Measurements from ENCODE around the gene LEMD1. TPM values are rescaled to one million over a fixed set of nuclear protein-coding genes. Genes with fewer than 3 reads are reported as not detected.
"Not testable (repeated sequence)": the region's sequence is repeated elsewhere in the genome, so short reads cannot be mapped to it uniquely, and the experiment has no call there.

LEMD1 gene
- total RNA-seq, 1 donor from 2014 or later: not detected

GRCh38 chr1:205410581-205411298 lies 11.1 kb downstream of the LEMD1 start:
- Mint-ChIP-seq H3K27me3 (ENCODE audit: low read depth) (peaks cover 19% of the 10 kb centered on the region), H3K9me3 (no peaks in the 10 kb centered on the region), H3K27ac (no peak overlapping the region), H3K36me3 (ENCODE audit: low read depth) (no peaks in the 10 kb centered on the region), H3K4me1 (ENCODE audit: low read depth) (peaks cover 3% of the 10 kb centered on the region), H3K4me3 (ENCODE audit: low read depth) (no peak overlapping the region)
- intact Hi-C loops (cut with micrococcal nuclease): no loop called here
- DNase-seq (ENCODE audit: low spot score): no peak

GRCh38 chr1:205407970-205408369 lies 13.9 kb downstream of the LEMD1 start:
- peaks cover 3% of the 10 kb centered on the region for H3K4me1 Mint-ChIP-seq (ENCODE audit: low read depth)
- intact Hi-C loops (cut with micrococcal nuclease): no loop called here

GRCh38 chr1:205406252-205406651 lies 15.6 kb downstream of the LEMD1 start:
- H3K36me3 Mint-ChIP-seq (ENCODE audit: low read depth); H3K27ac Mint-ChIP-seq; DNase-seq (ENCODE audit: low spot score); H3K4me1 Mint-ChIP-seq (ENCODE audit: low read depth); H3K9me3 Mint-ChIP-seq; H3K4me3 Mint-ChIP-seq (ENCODE audit: low read depth); intact Hi-C loops (cut with micrococcal nuclease): not testable (repeated sequence)
- H3K27me3 Mint-ChIP-seq (ENCODE audit: low read depth): peaks cover 24% of the 10 kb centered on the region

More at GRCh38 chr1:205407970-205408369, 13.9 kb downstream of the LEMD1 start:
- H3K27me3 Mint-ChIP-seq (ENCODE audit: low read depth): peaks cover 22% of the 10 kb centered on the region
- no peaks in the 10 kb centered on the region for H3K9me3 Mint-ChIP-seq
- DNase-seq (ENCODE audit: low spot score): no peak
- H3K4me3 Mint-ChIP-seq (ENCODE audit: low read depth): no peak overlapping the region
- H3K36me3 Mint-ChIP-seq (ENCODE audit: low read depth): no peaks in the 10 kb centered on the region
- H3K27ac Mint-ChIP-seq: no peak overlapping the region

- H3K9me3 Mint-ChIP-seq; DNase-seq (ENCODE audit: low spot score); H3K4me1 Mint-ChIP-seq (ENCODE audit: low read depth); H3K27ac Mint-ChIP-seq; H3K4me3 Mint-ChIP-seq (ENCODE audit: low read depth); intact Hi-C loops (cut with micrococcal nuclease); H3K36me3 Mint-ChIP-seq (ENCODE audit: low read depth): not testable (repeated sequence)
- peaks cover 22% of the 10 kb centered on the region for H3K27me3 Mint-ChIP-seq (ENCODE audit: low read depth)
These were observed 17.4 kb downstream of the LEMD1 start for GRCh38 chr1:205404484-205404883.

- H3K9me3 Mint-ChIP-seq: no peaks in the 10 kb centered on the region
- no peaks in the 10 kb centered on the region for H3K36me3 Mint-ChIP-seq (ENCODE audit: low read depth)
- intact Hi-C loops (cut with micrococcal nuclease): no loop called here
- DNase-seq (ENCODE audit: low spot score): no peak
- no peak overlapping the region for H3K27ac Mint-ChIP-seq
- H3K4me1 Mint-ChIP-seq (ENCODE audit: low read depth): no peaks in the 10 kb centered on the region
- no peak overlapping the region for H3K4me3 Mint-ChIP-seq (ENCODE audit: low read depth)
- peaks cover 29% of the 10 kb centered on the region for H3K27me3 Mint-ChIP-seq (ENCODE audit: low read depth)
These were observed 23.3 kb downstream of the LEMD1 start for GRCh38 chr1:205398586-205398985.

GRCh38 chr1:205396967-205397616 lies 24.8 kb downstream of the LEMD1 start:
- Mint-ChIP-seq H3K4me3 (ENCODE audit: low read depth) (no peak overlapping the region), H3K9me3 (no peaks in the 10 kb centered on the region), H3K4me1 (ENCODE audit: low read depth) (no peaks in the 10 kb centered on the region), H3K27ac (no peak overlapping the region), H3K36me3 (ENCODE audit: low read depth) (no peaks in the 10 kb centered on the region), H3K27me3 (ENCODE audit: low read depth) (peaks cover 24% of the 10 kb centered on the region)
- DNase-seq (ENCODE audit: low spot score): no peak
- intact Hi-C loops (cut with micrococcal nuclease): no loop called here

- no peak for DNase-seq (ENCODE audit: low spot score)
- Mint-ChIP-seq H3K4me3 (ENCODE audit: low read depth) (no peak overlapping the region), H3K36me3 (ENCODE audit: low read depth) (no peaks in the 10 kb centered on the region), H3K27ac (no peak overlapping the region), H3K9me3 (no peaks in the 10 kb centered on the region), H3K4me1 (ENCODE audit: low read depth) (no peaks in the 10 kb centered on the region), H3K27me3 (ENCODE audit: low read depth) (peaks cover 25% of the 10 kb centered on the region)
- intact Hi-C loops (cut with micrococcal nuclease): no loop called here
These were observed 26.2 kb downstream of the LEMD1 start for GRCh38 chr1:205395616-205396015.

GRCh38 chr1:205392650-205393049 lies 29.2 kb downstream of the LEMD1 start:
- Mint-ChIP-seq H3K36me3 (ENCODE audit: low read depth) (no peaks in the 10 kb centered on the region), H3K4me1 (ENCODE audit: low read depth) (no peaks in the 10 kb centered on the region), H3K9me3 (no peaks in the 10 kb centered on the region), H3K27ac (no peak overlapping the region), H3K27me3 (ENCODE audit: low read depth) (peaks cover 22% of the 10 kb centered on the region), H3K4me3 (ENCODE audit: low read depth) (no peak overlapping the region)
- DNase-seq (ENCODE audit: low spot score): no peak
- intact Hi-C loops (cut with micrococcal nuclease): no loop called here

- Mint-ChIP-seq H3K27me3 (ENCODE audit: low read depth) (peaks cover 14% of the 10 kb centered on the region), H3K4me1 (ENCODE audit: low read depth) (no peaks in the 10 kb centered on the region), H3K36me3 (ENCODE audit: low read depth) (no peaks in the 10 kb centered on the region), H3K4me3 (ENCODE audit: low read depth) (no peak overlapping the region), H3K9me3 (no peaks in the 10 kb centered on the region), H3K27ac (no peak overlapping the region)
- no peak for DNase-seq (ENCODE audit: low spot score)
- intact Hi-C loops (cut with micrococcal nuclease): no loop called here
These were observed 30.5 kb downstream of the LEMD1 start for GRCh38 chr1:205391386-205391785.

GRCh38 chr1:205387845-205388244 lies 34.0 kb downstream of the LEMD1 start:
- no peak for DNase-seq (ENCODE audit: low spot score)
- no peak overlapping the region for H3K4me3 Mint-ChIP-seq (ENCODE audit: low read depth)
- intact Hi-C loops (cut with micrococcal nuclease): no loop called here
- H3K36me3 Mint-ChIP-seq (ENCODE audit: low read depth): no peaks in the 10 kb centered on the region
- H3K4me1 Mint-ChIP-seq (ENCODE audit: low read depth): no peaks in the 10 kb centered on the region
- H3K9me3 Mint-ChIP-seq: no peaks in the 10 kb centered on the region
- no peak overlapping the region for H3K27ac Mint-ChIP-seq
- H3K27me3 Mint-ChIP-seq (ENCODE audit: low read depth): peaks cover 11% of the 10 kb centered on the region

- H3K27me3 Mint-ChIP-seq (ENCODE audit: low read depth); H3K27ac Mint-ChIP-seq; H3K4me1 Mint-ChIP-seq (ENCODE audit: low read depth); DNase-seq (ENCODE audit: low spot score); intact Hi-C loops (cut with micrococcal nuclease); H3K9me3 Mint-ChIP-seq; H3K4me3 Mint-ChIP-seq (ENCODE audit: low read depth); H3K36me3 Mint-ChIP-seq (ENCODE audit: low read depth): not testable (repeated sequence)
These were observed 38.9 kb downstream of the LEMD1 start for GRCh38 chr1:205382990-205383389.

- intact Hi-C loops (cut with micrococcal nuclease): no loop called here
- Mint-ChIP-seq H3K36me3 (ENCODE audit: low read depth) (no peaks in the 10 kb centered on the region), H3K9me3 (no peaks in the 10 kb centered on the region), H3K4me1 (ENCODE audit: low read depth) (no peaks in the 10 kb centered on the region), H3K27me3 (ENCODE audit: low read depth) (peaks cover 8% of the 10 kb centered on the region), H3K27ac (no peak overlapping the region), H3K4me3 (ENCODE audit: low read depth) (no peak overlapping the region)
- DNase-seq (ENCODE audit: low spot score): no peak
These were observed 39.3 kb downstream of the LEMD1 start for GRCh38 chr1:205382561-205382960.

- intact Hi-C loops (cut with micrococcal nuclease): no loop called here
- H3K36me3 Mint-ChIP-seq (ENCODE audit: low read depth): no peaks in the 10 kb centered on the region
- H3K4me3 Mint-ChIP-seq (ENCODE audit: low read depth): no peak overlapping the region
- no peak overlapping the region for H3K27ac Mint-ChIP-seq
- no peak for DNase-seq (ENCODE audit: low spot score)
- peaks cover 12% of the 10 kb centered on the region for H3K27me3 Mint-ChIP-seq (ENCODE audit: low read depth)
- H3K4me1 Mint-ChIP-seq (ENCODE audit: low read depth): no peaks in the 10 kb centered on the region
- no peaks in the 10 kb centered on the region for H3K9me3 Mint-ChIP-seq
These were observed 40.6 kb downstream of the LEMD1 start for GRCh38 chr1:205381305-205381704.

Measured in activated T-helper 2 cell treated with anti-CD3 and anti-CD28 coated beads, Interferon-gamma antibody, Interleukin-2, Interleukin-4, amounts not matched to agents 10 μg/mL and 5 μg/mL and 100 μg/mL, durations not matched to agents 14 hours and 24 hours and 36 hours (primary cell).